UCSD-AML1 (cell line): ENCODE data around the gene DENND6B.
A peak's percentile ranks its signal among the peaks of the same experiment; 100 is the strongest.
"Not testable (repeated sequence)": the region's sequence is repeated elsewhere in the genome, so short reads cannot be mapped to it uniquely, and the experiment has no call there.

Source experiments
- DNase-seq: peaks from one replicate; lab custom pipeline; 2025; ENCODE audit not compliant: unreplicated experiment; lab: John Stamatoyannopoulos, UW

Gene DENND6B, protein sequence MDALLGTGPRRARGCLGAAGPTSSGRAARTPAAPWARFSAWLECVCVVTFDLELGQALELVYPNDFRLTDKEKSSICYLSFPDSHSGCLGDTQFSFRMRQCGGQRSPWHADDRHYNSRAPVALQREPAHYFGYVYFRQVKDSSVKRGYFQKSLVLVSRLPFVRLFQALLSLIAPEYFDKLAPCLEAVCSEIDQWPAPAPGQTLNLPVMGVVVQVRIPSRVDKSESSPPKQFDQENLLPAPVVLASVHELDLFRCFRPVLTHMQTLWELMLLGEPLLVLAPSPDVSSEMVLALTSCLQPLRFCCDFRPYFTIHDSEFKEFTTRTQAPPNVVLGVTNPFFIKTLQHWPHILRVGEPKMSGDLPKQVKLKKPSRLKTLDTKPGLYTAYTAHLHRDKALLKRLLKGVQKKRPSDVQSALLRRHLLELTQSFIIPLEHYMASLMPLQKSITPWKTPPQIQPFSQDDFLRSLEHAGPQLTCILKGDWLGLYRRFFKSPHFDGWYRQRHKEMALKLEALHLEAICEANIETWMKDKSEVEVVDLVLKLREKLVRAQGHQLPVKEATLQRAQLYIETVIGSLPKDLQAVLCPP

DNA sequence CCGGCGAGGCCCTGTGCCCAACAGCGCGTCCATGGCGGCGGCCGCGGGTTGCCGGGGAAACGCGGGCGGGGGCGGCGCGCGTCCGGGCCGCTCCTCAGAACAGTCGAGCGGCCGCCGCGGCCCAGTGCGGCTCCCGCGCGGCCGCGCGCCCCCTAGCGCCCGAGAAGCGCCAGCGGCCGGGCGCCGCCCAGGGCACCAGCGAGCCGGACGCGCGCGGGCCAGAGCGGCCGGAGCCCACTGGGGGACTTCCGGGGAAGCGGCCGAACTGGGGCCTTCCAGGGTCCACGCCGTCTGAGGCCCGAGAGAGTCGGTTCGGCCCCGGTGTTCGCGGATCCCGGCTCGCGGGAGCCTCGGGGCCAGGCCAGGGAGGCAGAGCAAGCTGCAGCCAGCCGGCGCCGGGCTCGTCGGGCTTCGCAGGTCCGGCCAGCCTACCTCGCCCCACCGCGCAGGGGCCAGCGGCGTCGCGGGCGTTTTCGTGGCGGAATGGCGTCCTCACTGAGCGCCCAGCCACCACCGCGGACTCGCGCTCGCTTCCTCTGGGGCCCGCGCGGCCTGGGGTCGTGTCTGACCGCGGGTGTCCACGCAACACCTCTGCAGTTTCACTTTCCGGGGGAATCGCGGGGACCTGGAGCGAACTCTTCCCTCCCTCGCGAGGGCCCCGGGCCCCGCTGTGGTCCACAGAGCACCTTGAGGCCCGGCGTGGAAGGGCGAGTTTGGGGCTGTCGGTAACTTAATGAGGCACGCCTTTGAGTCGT is at the start of gene DENND6B:
TSS of gene DENND6B (minus strand) at position 57 of the 755 bp plus-strand sequence. CDS start at position 33, 24 bp downstream.
- DNase-seq, result peak; percentile 88

DNA sequence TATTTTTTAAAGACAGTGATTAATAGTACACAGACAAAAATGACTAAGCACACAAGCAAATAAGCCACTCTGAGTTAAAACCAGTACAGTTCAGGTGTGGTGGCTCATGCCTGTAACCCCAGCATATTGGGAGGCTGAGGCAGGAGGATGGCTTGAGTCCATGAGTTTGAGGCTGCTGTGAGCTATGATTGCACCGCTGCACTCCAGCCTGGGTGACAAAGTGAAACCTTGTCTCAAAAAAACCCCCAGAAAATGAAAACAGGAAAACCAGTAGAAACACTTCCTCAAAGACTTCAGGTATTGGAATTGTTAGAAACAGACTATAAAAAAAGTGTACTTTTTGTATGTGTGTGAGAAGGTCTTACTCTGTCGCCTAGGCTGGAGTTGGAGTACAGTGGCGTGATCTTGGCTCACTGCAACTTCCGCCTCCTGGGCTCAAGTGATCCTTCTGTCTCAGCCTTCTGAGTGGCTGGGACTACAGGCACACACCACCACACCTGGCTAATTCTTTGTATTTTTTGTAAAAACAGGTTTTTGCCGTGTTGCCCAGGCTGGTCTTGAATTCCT is 49.4 kb upstream of the DENND6B start:
- no peak for DNase-seq

DNA sequence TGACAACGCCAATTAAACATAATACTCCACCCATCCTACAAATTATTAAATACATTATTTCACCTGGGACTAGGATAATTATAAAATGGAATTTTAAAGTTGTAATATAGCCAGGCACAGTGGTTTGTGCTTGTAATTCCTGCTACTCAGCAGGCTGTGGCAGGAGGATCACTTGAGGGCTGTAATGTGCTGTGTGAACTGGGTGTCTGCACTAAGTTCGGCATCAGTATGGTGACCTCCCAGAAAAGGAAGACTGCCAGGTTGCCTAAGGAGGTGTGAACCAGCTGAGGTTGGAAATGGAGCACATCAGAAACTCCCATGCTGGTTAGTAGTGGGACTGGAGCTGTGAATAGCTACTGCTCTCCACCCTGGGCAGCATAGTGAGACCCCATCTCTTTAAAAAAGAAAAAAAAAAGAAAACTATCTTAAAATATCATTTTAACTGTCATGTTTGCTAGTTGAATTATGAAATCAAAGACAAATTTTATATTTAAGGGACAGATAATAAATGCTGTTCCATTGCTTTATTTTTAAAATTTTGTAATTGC is 44.4 kb upstream of the DENND6B start:
- DNase-seq, result no peak

DNA sequence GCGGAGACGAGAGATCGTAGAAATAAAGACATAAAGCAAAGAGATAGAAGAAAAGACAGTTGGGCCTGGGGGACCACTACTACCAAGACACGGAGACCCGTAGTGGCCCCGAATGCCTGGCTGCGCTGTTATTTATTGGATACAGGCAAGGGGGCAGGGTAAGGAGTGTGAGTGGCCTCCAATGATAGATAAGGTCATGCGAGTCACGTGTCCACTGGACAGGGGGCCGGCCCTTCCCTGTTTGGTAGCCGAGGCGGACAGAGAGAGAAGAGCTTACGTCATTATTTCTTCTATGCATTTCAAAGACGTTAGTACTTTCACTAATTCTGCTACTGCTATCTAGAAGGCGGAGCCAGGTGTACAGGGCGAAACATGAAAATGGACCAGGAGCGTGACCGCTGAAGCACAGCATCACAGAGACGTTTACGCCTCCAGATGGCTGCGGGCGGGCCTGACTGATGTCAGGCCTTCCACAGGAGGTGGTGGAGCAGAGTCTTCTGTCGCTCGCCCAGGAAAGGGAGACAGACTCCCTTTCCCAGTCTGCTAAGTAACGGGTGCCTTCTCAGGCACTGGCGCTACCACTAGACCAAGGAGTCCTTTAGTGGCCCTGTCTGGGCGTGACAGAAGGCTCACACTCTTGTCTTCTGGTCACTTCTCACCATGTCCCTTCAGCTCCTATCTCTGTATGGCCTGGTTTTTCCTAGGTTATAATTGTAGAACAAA is 41.1 kb upstream of the DENND6B start:
- DNase-seq, result no peak

DNA sequence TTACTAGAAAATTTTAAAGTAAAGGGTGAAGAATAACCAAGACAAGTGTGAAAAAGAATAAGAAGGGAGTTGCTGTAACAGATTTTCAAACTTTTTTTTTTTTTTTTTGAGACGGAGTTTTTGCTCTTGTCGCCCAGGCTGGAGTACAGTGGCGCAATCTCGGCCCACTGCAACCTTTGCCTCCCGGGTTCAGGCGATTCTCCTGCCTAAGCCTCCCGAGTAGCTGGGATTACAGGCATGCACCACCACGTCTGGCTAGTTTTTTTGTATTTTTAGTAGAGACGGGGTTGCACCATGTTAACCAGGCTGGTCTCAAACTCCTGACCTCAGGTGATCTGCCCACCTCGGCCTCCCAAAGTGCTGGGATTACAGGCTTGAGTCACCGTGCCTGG is 37.0 kb upstream of the DENND6B start:
- DNase-seq, result not testable (repeated sequence)

DNA sequence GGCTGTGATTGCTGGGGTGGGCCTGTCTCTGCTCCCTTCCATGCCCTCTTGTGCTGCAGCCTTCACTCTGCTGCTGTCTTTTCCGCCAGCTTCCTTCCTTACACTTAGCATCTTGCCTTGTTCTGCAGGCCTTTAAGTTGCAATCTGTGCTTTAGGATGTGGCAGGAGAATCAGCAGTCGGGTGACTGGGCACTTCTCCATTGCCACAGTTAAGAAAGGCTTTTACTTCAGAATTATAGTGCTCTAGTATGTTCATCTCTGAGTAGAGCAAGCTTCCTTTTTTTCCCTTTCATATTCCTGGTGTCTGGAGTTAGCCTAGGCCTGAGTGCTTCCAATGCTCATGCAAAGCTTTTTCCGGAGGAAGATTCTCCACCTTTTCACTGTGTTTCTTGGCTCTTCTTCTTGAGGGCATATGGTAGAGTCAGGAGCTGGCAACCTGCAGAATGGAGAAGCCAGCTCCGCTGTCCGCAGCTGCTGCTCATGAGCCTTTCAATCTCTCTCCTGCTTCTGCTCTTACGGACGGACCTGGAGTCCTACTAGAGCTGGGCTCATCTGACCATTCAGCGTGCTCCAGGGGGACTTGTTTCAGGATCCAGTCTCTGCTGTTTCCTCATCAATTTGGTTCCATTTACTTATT is 36.5 kb upstream of the DENND6B start:
- no peak for DNase-seq

DNA sequence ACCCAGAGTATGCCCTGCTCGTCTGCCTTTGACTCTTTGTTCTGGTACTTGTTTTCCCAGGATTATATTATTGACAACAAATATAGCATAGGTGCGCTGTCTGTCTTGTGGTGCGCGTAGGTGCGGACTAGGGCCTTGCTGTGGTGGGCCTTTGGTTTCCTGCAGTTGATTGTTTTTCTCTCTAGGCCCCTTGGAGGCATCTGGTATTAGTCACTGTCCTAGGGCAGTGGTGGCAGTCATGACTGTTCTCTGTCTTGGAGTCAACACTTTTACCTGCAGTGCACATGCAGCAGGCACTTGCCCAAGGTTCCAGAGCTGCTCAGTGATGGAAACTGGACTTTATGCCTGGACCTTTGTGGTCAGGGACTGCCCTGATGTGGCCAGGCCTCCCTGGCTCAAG is 34.9 kb upstream of the DENND6B start:
- DNase-seq, result no peak

DNA sequence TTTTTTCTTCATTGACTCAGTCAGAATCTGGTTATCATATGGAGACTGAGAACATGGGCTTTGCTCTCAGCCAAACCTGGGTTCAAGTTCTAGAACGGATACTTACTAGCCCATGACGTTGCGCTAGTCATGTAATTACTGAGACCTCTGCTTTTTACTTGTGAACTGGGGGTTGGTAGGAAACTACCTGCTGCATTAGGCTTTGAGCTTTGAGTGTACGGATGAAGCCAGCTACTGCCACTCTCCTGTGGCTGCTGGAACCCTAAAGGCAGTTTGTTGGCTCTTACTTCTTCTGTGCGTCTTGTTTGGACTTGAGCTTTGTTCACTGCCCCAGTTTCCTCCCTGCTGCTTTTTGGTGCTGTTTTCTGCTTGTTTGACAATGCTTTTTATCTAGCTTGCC is 34.4 kb upstream of the DENND6B start:
- DNase-seq, result no peak

DNA sequence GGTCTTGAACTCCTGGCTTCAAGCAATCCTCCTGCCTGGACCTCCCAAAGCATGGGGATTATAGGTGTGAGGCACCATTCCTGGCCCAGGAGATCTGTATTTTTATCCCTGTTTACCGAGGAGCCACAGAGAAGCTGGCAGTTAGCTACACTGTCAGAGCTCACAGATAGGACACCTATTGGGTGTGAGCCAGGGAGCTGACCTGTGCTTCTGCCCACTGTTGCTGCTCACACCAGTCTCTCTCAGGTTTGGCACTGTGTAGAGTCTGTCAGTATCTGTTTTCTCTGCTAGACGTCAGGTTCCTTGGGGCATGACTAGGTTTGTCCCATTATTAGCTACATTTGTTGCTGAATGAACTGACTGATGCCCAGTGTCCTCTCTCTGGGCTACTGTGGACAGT is 33.8 kb upstream of the DENND6B start:
- no peak for DNase-seq

DNA sequence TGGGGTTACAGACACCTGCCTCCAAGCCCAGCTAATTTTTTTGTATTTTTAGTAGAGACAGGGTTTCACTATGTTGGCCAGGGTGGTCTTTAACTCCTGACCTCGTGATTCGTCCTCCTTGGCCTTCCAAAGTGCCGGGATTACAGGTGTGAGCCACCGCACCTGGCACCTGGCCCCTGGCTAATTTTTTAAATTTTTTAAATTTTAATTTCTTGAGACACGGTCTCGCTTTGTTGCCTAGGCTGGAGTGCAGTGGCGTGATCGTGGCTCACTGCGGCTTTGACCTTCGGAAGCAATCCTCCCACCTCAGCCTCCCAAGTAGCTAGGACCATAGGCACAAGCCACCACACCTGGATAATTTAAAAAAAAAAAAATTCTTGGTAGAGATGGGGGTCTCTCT is 30.9 kb upstream of the DENND6B start:
- no peak for DNase-seq

DNA sequence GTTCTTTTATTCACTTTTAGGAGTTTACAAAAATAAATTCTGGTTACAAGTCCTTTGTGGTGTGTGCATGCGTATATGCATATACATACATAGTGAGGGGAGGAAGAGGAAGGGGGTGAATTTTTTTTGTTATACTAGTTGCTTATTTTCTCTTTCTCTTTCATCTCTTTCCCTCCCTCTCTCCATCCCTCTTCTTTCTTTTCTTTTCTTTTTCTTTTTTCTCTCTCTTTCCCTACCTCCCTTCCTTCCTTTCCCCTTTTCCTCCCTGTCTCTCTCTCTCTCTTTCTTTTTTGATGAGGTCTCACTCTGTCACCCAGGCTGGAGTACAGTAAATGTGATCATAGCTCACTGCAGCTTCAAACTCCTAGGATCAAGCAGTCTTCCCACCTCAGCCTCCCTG is 30.4 kb upstream of the DENND6B start:
- no peak for DNase-seq

DNA sequence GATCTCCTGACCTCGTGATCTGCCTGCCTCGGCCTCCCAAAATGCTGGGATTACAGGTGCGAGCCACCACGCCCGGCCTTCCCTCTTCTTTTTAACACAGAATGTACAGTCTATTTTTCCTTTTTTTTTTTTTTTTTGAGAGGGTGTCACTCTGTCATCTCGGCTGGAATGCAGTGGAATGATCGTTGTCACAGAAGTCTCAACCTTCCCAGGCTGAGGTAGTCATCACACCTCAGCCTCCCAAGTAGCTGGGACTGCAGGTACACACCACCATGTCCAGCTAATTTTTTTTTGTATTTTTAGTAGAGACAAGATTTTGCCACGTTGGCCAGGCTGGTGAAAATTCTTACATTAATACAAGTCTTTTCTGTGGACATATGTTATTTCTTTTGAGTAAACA is 29.4 kb upstream of the DENND6B start:
- DNase-seq, result no peak

DNA sequence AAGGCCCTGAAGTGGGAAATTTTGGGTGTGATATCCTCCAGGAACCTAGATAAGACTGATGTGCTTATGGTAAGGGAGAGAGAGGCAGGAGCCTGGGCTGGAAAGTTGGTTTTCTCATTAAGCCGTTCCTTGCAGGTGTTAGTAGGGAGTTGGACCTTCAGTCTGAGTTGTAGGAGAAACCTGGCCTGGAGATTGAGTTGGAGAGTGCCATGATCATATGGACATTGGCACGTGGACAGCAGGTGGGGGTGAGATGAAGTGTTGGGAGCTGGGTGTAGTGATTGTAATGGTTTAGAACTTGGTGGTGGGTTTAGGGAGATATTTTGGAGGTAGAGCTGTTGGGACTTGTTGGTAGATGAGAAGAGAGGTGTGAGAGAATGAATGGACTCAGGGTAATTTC is 21.2 kb upstream of the DENND6B start:
- DNase-seq, result no peak

DNA sequence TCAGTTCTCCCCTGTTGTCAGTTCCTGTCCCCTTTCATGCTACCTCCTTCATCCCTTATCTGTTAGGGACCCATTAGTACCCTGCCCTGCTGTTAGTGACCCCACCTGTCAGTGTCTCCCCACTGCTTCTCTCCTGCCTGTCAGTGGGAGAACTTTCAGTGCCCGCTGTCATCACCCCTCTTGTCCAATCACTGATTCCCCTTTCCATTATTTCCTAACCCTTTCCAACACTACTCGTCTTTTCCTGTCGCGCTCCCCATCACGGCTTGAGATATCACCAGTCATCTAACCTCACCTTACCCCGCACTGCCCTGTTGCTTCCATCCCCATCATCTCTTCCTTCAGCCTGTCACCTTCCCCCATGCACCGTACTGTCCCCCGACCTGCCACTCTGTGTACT is 20.3 kb upstream of the DENND6B start:
- no peak for DNase-seq

DNA sequence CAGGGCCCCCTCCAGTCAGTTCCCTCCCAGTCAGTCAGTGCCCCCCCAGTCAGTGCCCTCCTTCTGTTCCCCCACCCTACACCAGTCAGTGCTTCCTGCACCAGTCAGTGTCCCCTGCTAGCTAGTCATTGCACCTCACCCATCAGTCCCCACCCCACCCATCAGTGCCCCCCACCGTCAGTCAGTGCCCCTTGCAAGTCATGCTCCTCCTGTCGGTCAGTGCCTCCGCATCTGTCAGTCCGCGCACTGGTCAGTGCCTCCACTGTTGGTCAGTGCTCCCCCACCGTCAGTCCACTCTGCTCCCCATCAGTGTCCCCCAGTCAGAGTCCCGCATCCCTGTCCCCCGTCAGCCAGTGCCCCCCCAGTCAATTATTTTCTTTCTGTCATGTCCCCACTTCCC is 19.7 kb upstream of the DENND6B start:
- no peak for DNase-seq

DNA sequence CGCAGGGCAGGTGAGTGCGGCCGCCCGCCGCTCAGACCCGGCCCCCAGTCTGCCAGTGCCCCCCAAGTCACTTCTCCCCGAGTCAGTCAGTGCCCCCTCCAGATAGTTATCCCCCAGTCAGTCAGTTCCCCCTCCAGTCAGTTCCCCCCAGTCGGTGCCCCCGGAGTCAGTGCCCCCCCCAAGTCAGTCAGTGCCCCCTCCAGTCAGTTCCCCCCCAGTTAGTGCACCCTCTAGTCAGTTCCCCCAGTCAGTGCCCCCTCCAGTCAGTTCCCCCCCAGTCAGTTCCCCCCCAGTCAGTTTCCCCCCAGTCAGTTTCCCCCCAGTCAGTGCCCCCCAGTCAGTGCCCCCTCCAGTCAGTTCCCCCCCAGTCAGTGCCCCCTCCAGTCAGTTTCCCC is 16.7 kb upstream of the DENND6B start:
- no peak for DNase-seq

DNA sequence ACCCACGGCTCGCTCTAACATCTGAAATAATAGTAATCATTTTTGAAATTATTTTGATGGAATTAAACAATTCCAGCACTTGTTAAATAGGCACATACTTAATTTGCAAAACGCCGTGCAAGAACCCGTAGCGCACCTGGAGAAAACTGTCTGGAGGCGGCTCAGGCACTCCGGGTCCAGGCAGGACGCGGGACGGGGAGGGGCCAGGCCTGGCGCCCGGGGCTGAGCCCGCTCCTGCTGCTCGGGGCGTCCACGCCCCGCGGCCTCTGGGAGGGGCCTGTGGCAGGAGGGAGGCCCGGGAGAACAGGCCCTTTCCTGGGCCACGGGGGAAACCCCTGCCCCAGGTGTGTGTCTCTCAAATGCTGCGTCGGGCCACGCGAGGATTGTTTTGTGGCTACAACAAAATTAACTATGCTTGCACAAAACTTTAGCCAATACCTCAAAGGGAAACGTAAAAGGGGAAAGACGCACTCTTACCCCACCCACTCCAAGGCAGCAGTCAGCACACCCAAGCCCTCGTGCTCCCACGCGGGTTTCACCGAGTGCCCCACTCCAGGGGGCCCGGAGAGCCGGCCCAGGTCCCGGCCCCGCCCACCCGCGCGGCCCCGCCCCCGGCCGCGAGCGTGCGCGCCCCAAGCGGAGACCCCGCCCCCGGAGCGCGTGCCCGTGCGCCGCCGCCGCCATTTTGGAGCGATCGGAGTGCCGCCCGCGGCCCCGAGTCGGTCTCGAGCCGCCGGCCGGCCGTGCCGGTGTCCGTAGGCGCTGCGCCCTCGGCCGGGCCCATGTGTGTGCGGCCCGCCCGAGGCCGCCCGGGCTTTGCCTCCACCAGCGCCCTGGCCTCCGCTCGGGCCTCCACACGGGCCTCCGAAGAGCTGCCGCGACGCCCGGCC is 16.1 kb upstream of the DENND6B start, which contains the start of gene PPP6R2:
TSS of gene PPP6R2 (plus strand) at position 677 of the 890 bp plus-strand sequence. CDS start 50,582 bp downstream, outside the sequence.
- DNase-seq, result peak; percentile 78

DNA sequence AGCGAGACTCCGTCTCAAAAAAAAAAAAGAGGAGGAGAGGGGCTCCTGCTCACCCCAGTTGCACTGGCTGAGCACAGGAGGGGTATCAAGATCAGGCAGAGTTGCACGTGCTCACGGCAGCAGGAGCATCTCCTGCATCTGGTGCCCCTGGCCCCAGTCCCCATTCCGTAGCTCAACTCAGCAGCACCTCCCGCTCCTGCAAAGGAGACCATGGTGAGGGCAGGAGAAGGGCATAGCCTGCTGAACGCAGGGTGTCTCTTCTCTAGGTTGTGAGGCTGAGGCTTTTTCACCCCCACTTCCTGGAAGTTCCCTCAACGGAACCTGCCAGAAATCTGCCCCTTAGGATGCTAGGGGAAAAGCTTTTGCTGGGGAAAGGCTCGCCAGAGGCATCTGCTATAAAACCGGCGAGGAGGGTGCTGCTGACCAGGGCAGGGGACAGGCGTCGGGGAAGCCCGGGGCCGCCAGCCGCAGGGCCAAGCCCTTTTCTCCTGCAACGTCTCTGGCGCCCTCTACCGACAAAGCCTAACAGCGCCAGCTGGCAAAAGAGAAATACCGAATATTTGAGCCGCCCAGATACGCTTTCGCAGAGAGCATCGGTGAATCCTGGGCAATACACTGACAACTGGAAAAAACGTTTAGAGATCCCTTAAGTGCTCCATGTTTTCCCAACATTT is 15.3 kb upstream of the DENND6B start:
- peak; percentile 83 for DNase-seq
